K562 (cell line): ENCODE results near the gene STAG2. TPM values are rescaled to one million over a fixed set of nuclear protein-coding genes. Genes with fewer than 3 reads are reported as not detected.
A peak's percentile ranks its signal among the peaks of the same experiment; 100 is the strongest.

ENCODE experiments used
- ATAC-seq: fragments of 200-7000 bp; cut with Tn5 transposase; 3 replicates; pipeline ENCODE4 v1.9.1; 2020; ENCODE audit warnings: moderate library complexity
- BruUV-seq: library from RNA; stranded (reverse); fragments of 400-500 nt; replicated peaks from 2 replicates; lab custom pipeline; 2021; lab: Mats Ljungman, UMichigan
- CTCF ChIA-PET: fragments of 300-600 bp; formaldehyde crosslinking; extraction: SDS; loops from one replicate; lab custom pipeline; 2021; ENCODE audit warnings: low intra/inter-chr PET ratio; lab: Yijun Ruan, JAX
- POLR2A ChIA-PET: fragments of 300-600, 350-650 bp; sonication (Branson Sonifier 250); formaldehyde crosslinking; extraction: SDS; loops from one replicate; lab custom pipeline; 2021; ENCODE audit warnings: antibody characterized with exemption, inconsistent platforms; lab: Yijun Ruan, JAX
- DNase-seq, 4 experiments: peaks; one replicate each; pipeline versions ENCODE4 v3.0.0 to v3.0.0-alpha.2; 2011 to 2018; ENCODE audit warnings: low spot score in 3 of 4, mixed read lengths in 3 of 4; ENCODE audit errors: extremely low read depth in 1 of 4
- FAIRE-seq: peaks from 2 replicates; lab custom pipeline; 2011; peaks lifted over from hg19 to GRCh38; lab: Jason Lieb, UNC
- H2AFZ ChIP-seq: 2 replicates; pipeline ENCODE4 v1.6.0; 2011; ENCODE audit warnings: low read depth, low read length, control low read depth, inconsistent platforms
- H3K27ac ChIP-seq: fragments of 200-600 bp; 3 replicates; pipeline ENCODE4 v1.8.0; 2011; ENCODE audit warnings: low read depth, mild to moderate bottlenecking, control low read depth, inconsistent platforms, low read length, moderate library complexity, mixed read lengths; ENCODE audit errors: extremely low read depth
- H3K27me3 ChIP-seq, 2 experiments: fragments of 300-600 bp in 1 of 2; 2 replicates in 1 of 2; 3 replicates in 1 of 2; pipeline versions ENCODE4 v1.6.0 to v1.8.0; 2011; ENCODE audit warnings: inconsistent platforms in 2 of 2, low read length in 2 of 2, mild to moderate bottlenecking in 1 of 2, mixed read lengths in 1 of 2, moderate library complexity in 1 of 2; ENCODE audit not compliant: control insufficient read depth in 2 of 2, insufficient read depth in 2 of 2
- H3K36me3 ChIP-seq: fragments of 300-600 bp; 3 replicates; pipeline ENCODE4 v1.8.0; 2011; ENCODE audit warnings: mild to moderate bottlenecking, low read length, inconsistent platforms; ENCODE audit not compliant: control insufficient read depth, insufficient read depth
- H3K4me1 ChIP-seq, 2 experiments: fragments of 200-600 bp in 1 of 2; replicated peaks in 1 of 2; 2 replicates in 1 of 2; 3 replicates in 1 of 2; pipeline versions ENCODE4 v1.5.1 to v1.8.0; 2011; ENCODE audit warnings: inconsistent platforms in 2 of 2, low read length in 2 of 2, mild to moderate bottlenecking in 1 of 2, mixed read lengths in 1 of 2, moderate library complexity in 1 of 2; ENCODE audit not compliant: control insufficient read depth in 2 of 2, insufficient read depth in 2 of 2
- H3K4me2 ChIP-seq: 2 replicates; pipeline ENCODE4 v1.6.1; 2011; ENCODE audit warnings: low read length, control low read depth, inconsistent platforms, mixed read lengths; ENCODE audit not compliant: insufficient read depth
- H3K4me3 ChIP-seq: fragments of 200-600 bp; sonication (generic), shearing (Covaris generic); 2 replicates; pipeline ENCODE4 v1.5.1; 2016; ENCODE audit warnings: control low read depth, inconsistent platforms
- H3K79me2 ChIP-seq: fragments of 200-600 bp; 3 replicates; pipeline ENCODE4 v1.8.0; 2011; ENCODE audit warnings: low read length, inconsistent platforms; ENCODE audit not compliant: control insufficient read depth, insufficient read depth
- H3K9ac ChIP-seq, 2 experiments: 2 replicates each; pipeline versions ENCODE4 v1.6.0 to v1.6.1; 2011; ENCODE audit warnings: low read depth in 2 of 2, low read length in 2 of 2, control low read depth in 1 of 2, inconsistent platforms in 1 of 2, mild to moderate bottlenecking in 1 of 2, mixed read lengths in 1 of 2; ENCODE audit not compliant: insufficient read depth in 1 of 2
- H3K9me1 ChIP-seq: one replicate; pipeline ENCODE4 v1.6.0; 2011; ENCODE audit warnings: inconsistent platforms, mild to moderate bottlenecking, low read length, moderate library complexity; ENCODE audit not compliant: control insufficient read depth, insufficient read depth
- H3K9me3 ChIP-seq: replicated peaks from 2 replicates; pipeline ENCODE4 v1.5.1; 2011; ENCODE audit warnings: low read depth, low read length, inconsistent platforms; ENCODE audit not compliant: control insufficient read depth, insufficient read depth
- H4K20me1 ChIP-seq: replicated peaks from 2 replicates; pipeline ENCODE4 v1.6.1; 2011; ENCODE audit warnings: low read length, inconsistent platforms, mixed read lengths; ENCODE audit not compliant: control insufficient read depth, insufficient read depth
- E2F8 ChIP-seq: fragments of 450-650 bp; IDR thresholded peaks from 2 replicates; pipeline ENCODE4 v1.7.1; 2018; ENCODE audit warnings: mild to moderate bottlenecking, low read depth; ENCODE audit not compliant: partially characterized antibody
- GTF2E2 ChIP-seq: fragments of 200-800 bp; sonication (Bioruptor generic); IDR thresholded peaks from 2 replicates; pipeline ENCODE4 v1.6.1; 2016; ENCODE audit warnings: missing genetic modification characterization, missing compliant biosample characterization
- HNRNPL ChIP-seq: fragments of 200-400 bp; formaldehyde crosslinking; IDR thresholded peaks from 2 replicates; pipeline ENCODE4 v1.6.1; 2017; ENCODE audit warnings: low read depth, mild to moderate bottlenecking, low read length
- MAZ ChIP-seq, 2 experiments: fragments of 450-650 bp in 1 of 2; sonication (generic) in 1 of 2; formaldehyde crosslinking; IDR thresholded peaks in 1 of 2; conservative IDR thresholded peaks in 1 of 2; 2 replicates each; pipeline versions ENCODE4 v1.4.0 to v1.5.0; 2020; ENCODE audit warnings: mild to moderate bottlenecking in 1 of 2, missing genetic modification reagents in 1 of 2
- PRPF4 ChIP-seq: fragments of 200-400 bp; formaldehyde crosslinking; IDR thresholded peaks from one replicate; pipeline ENCODE4 v1.6.1; 2017; ENCODE audit warnings: low read length, low read depth, mild to moderate bottlenecking; ENCODE audit not compliant: insufficient read depth, poor library complexity, severe bottlenecking
- RB1 ChIP-seq: fragments of 450-650 bp; IDR thresholded peaks from 2 replicates; pipeline ENCODE4 v1.6.1; 2017; ENCODE audit warnings: low read depth, mild to moderate bottlenecking
- RBFOX2 ChIP-seq: fragments of 200-400 bp; formaldehyde crosslinking; IDR thresholded peaks from 2 replicates; pipeline ENCODE4 v1.6.1; 2017; ENCODE audit warnings: low read depth, mild to moderate bottlenecking, low read length, moderate library complexity
- TCFL5 ChIP-seq: fragments of 250-450 bp; sonication (Bioruptor Pico); conservative IDR thresholded peaks from 2 replicates; pipeline ENCODE4 v1.6.1; 2021; ENCODE audit warnings: mild to moderate bottlenecking, moderate library complexity, matching md5 sums
- ZNF217 ChIP-seq: sonication (generic); formaldehyde crosslinking; IDR thresholded peaks from 2 replicates; pipeline ENCODE4 v1.8.0; 2022; ENCODE audit warnings: mild to moderate bottlenecking, missing genetic modification reagents
- ZNF639 ChIP-seq, 2 experiments: fragments of 200-800 bp in 1 of 2; sonication (Bioruptor generic) in 1 of 2; sonication (generic) in 1 of 2; formaldehyde crosslinking in 1 of 2; IDR thresholded peaks in 1 of 2; conservative IDR thresholded peaks in 1 of 2; 2 replicates each; pipeline versions ENCODE4 v1.5.0 to v1.6.1; 2016 to 2020; ENCODE audit warnings: missing compliant biosample characterization in 1 of 2, missing genetic modification characterization in 1 of 2, missing genetic modification reagents in 1 of 2
- ZZZ3 ChIP-seq: fragments of 450-650 bp; IDR thresholded peaks from 2 replicates; pipeline ENCODE4 v1.6.1; 2016; ENCODE audit warnings: antibody characterized with exemption, mild to moderate bottlenecking, moderate library complexity
- in situ Hi-C: fragments of 300-500 bp; cut with MboI; formaldehyde crosslinking; loops from 4 replicates; pipeline ENCODE4 v1.15.0; 2018; ENCODE audit warnings: inconsistent platforms, mixed read lengths
- intact Hi-C: fragments of 100-400 bp; cut with micrococcal nuclease; formaldehyde crosslinking; loops from 2 replicates; pipeline ENCODE4 v1.14.2; 2022
- polyA plus RNA-seq, 8 experiments: library from polyadenylated mRNA; depleted of rRNA in 4 of 8; stranded (reverse) in 5 of 8; unstranded in 3 of 8; fragments of >200 nt; fragmentation: Nextera tagmentation in 2 of 8; fragmentation: Illumina TruSeq in 1 of 8; extraction: Ambion mirVana in 2 of 8; extraction: Trizol in 1 of 8; gene quantifications; 2 replicates each; pipeline versions ENCODE4 v1.2.1 to v1.2.3, GENCODE V29; 2011 to 2014; ENCODE audit warnings: inconsistent platforms in 1 of 8, missing spikeins in 1 of 8
- total RNA-seq, 7 experiments: library from RNA; depleted of rRNA in 6 of 7; stranded (reverse); fragments of >200 nt in 6 of 7; fragmentation: Illumina TruSeq in 2 of 7; extraction: Trizol in 2 of 7; gene quantifications; 2 replicates each; pipeline versions ENCODE4 v1.2.1 to v1.2.3, GENCODE V29; 2011 to 2021; ENCODE audit warnings: low replicate concordance in 1 of 7

STAG2 gene
- total and polyA plus RNA-seq, 9 of the 15 experiments (the other 6 are each of a cell fraction or from before 2014, with no cell fraction given): 40.3 to 133 (median 90.1) TPM

GRCh38 chrX:123961268-123962005 is at the start of gene STAG2 (continued):
- peak; percentile 82 for TF ChIP-seq E2F8
- TF ChIP-seq ZNF639 (CRISPR knock-in tag; conservative IDR thresholded peaks at IDR 0.05 in 1 of 2, IDR thresholded peaks at IDR 0.05 in 1 of 2): 0 out of 4 replicates have a peak, but pooled peaks of 1 of the 2 experiments have one; percentile 28
- TF ChIP-seq RB1: peak; percentile 43; the same call in 1 of the 2 replicates

- peak; percentile 42; the same call in 1 of the 3 replicates for ATAC-seq
- in situ Hi-C loops: no loop called here
- H3K4me2 ChIP-seq: no peak overlapping the region
- no peak overlapping the region for H3K27ac ChIP-seq
- H2AFZ ChIP-seq: no peak overlapping the region
- H3K9me3 ChIP-seq: no peaks in the 10 kb centered on the region
- no peak for TF ChIP-seq PRPF4
- TF ChIP-seq ZZZ3: no peak
- no peak for TF ChIP-seq RBFOX2
- no peak for TF ChIP-seq MAZ (CRISPR knock-in tag; conservative IDR thresholded peaks at IDR 0.05 in 1 of 2, IDR thresholded peaks at IDR 0.05 in 1 of 2)
- TF ChIP-seq HNRNPL: no peak
- TF ChIP-seq ZNF217 (CRISPR knock-in tag): no peak
- no peak for TF ChIP-seq TCFL5
- TF ChIP-seq GTF2E2 (tag): no peak
- TF ChIP-seq, all 486 proteins: peak for 0
- H3K79me2 ChIP-seq: no peaks in the 10 kb centered on the region
- FAIRE-seq: no peak
- H3K36me3 ChIP-seq: no peaks in the 10 kb centered on the region
- no peaks in the 10 kb centered on the region for H4K20me1 ChIP-seq
- H3K9ac ChIP-seq: no peak overlapping the region
- H3K9me1 ChIP-seq: no peaks in the 10 kb centered on the region
- no peak for DNase-seq
- intact Hi-C loops: no loop called here
- CTCF ChIA-PET: no interaction called here
- no peaks in the 10 kb centered on the region for H3K4me1 ChIP-seq
- POLR2A ChIA-PET: interaction anchor here (0.6 to 0.9 kb wide), 2 partner anchors 9 to 303 kb away, joined by 3 read pairs; no protein-coding TSS in a partner anchor
- H3K4me3 ChIP-seq: no peak overlapping the region
- BruUV-seq: no TSS peak
- no peaks in the 10 kb centered on the region for H3K27me3 ChIP-seq
Measured at GRCh38 chrX:123917069-123917468, 44.4 kb upstream of the STAG2 start.
